Bone marrow (tissue), 2 donors: Measurements from ENCODE around the gene THAP7.

Source experiments
- DNase-seq, 2 donors: peaks; one replicate each; lab custom pipeline; 2025; lab: John Stamatoyannopoulos, UW

THAP7 gene

DNA sequence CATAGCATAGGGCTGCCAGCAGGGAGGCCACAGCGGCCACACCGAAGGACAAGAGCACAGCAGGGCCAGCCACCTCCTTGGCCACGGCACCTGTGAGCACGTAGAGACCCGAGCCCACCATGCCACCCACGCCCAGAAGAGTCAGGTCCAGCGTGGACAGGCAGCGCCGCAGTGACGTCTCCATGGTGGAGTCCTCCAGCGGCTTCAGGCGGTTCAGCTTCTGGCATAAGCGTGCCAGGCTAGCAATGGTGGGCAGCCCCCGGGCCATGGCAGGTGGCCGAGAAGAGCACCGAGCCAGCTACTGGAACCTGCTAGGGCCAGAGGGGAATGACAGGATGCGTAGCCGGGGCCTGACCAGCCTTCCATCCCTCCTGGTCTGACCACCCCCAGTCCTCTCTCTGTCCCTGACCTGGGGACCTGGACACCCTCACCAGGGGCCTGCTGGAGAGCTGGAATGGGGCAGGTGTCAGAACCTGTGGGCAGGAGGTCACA, 29.7 kb upstream of the THAP7 start:
- no peak for DNase-seq

DNA sequence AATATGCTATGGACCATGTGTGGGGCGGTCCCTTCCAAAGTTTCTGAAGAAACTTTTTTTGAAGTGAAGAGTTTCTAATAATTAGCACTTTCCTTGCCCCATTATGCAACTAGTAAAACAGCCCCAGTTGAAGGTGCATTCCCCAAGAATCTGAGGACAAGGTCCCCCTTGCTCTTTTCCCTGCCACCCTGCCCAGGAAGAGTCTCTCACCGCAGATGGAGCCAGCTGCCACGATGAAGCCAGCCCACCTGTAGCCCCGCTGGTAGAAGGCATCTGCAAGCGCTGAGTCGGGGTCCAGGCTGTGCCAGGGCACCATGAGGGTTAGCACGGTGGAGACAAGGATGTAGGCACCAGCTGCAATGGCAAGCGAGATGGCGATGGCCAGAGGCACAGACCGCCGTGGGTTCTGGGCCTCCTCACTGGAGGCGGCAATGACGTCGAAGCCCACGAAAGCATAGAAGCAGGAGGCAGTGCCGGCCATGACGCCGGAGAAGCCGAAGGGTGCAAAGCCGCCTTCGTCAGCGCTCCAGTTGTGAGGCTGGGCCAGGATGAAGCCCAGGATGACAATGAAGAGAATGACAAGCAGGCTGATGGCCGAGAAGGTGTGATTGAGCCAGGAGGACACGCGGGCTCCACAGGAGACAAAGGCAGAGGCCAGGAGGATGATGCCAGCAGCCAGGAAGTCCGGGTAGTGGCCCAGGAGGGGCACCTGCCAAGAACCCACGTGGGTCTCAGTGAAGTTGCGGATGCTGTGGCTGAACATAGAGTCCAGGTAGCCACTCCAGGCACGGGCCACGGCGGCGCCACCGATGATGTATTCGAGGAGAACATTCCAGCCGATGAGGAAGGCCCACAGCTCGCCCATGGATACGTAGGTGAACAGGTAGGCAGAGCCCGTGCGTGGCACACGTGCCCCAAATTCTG, 29.0 kb upstream of the THAP7 start:
- DNase-seq, result no peak

DNA sequence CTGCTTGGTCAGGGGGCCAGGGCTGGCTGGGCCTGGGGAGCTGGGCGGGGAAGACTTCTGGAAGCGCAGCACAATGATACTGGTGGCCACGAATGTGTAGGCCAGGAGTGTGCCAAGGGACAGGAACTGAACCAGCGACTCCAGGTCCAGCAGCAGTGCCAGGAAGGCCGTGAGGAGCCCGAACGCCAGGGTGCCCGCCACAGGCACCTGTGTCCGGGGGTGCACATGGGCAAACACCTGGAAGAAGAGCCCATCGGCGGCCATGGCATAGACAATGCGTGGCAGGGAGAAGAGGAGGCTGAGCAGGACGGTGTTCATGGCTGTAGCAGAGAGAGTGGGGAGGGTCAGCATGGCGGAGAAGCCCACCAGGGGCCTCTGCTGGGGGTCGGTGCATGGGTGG, 28.1 kb upstream of the THAP7 start:
- no peak for DNase-seq

- DNase-seq, result no peak
Measured at GRCh38 chr22:21029486-21030025, 27.6 kb upstream of the THAP7 start.

GRCh38 chr22:21028277-21029251, 26.6 kb upstream of the THAP7 start:
- no peak for DNase-seq

DNA sequence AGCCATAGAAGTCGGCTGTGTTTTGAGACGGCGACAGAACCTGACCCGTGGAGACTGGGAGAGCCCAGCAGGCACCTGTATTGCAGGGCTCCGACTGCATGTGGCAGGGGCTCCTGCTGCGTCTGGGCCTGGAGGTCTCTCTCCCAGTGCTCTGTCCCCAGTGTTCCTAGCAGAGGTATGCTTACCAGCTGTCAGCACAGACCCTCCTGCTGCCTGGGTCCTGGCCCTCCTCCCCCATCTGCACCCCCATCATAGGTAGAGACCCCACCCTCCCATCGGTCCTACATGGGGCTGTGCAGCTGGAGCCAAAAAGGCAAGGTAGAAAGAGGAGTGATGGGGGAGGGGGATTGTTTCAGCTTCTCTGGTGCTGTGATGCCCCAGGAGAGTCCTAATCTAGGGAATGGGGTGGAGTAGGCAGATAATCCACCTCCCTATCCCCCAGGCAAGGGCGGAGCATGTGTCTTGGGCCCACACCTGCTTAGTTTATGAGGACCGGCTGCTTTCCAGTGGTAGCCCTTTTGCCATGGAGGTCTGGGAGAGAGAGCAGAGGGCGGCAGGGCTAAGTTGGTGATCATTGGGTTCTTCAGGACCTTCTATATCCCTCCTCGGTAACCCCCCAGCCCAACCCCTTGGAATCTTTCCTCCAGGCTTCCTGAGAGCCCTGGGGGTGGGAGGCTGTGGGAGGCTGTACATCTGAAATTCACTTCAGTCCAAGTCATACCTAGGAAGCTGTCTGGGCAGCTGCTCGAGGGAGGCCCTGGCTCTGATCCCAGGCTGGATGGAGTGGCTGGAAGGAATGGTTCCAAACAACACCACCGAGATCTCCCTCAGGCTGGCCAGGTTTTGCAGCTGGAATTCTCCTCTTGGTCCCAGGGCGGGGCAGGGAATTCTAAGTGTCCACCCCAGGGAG, 25.1 kb upstream of the THAP7 start:
- DNase-seq, result no peak

- DNase-seq, result no peak
Measured at GRCh38 chr22:21025763-21026755, 24.1 kb upstream of the THAP7 start.

DNA sequence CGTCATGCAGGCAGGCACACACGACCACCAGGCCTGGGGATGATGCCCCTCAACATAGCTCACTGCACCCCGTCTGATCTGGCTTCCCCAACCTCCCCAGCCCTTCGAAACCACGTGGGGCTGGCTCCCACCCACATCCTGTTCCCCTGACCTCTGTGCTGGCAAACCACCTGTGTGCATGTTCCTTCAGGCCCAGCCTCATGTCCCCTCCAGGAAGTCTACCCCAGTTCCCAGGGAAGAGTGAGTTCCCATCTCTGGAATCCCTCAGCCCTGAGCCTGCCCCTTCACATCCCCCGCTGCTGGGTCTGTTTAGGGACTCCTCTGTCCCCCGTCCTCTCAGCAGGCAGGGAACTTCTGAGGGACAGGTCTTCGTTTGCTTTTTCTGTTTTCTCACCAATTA, 23.3 kb upstream of the THAP7 start:
- no peak for DNase-seq

- no peak for DNase-seq
Measured at GRCh38 chr22:21022955-21023614, 21.2 kb upstream of the THAP7 start.

DNA sequence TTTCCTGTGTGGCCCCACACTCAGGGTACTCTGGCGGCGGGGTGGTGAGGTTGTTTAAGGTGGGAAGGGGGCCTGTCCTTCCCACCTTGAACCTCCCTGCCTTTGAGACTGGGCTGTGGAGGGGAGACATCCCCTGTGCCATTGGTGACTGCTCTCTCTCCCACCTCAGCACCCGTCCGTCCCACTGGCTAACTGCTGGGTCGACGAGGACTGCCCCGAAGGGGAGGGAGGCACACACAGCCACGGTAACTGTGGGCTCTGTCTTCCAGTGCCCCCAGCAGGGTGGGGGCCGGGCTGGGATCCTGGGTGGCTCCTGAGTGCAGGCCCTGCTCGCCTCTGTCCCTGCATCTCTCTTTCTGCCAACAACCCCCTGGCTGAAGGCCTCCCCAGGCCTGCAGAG, 20.6 kb upstream of the THAP7 start:
- DNase-seq, result no peak

- no peak for DNase-seq
Measured at GRCh38 chr22:21020802-21021429, 19.0 kb upstream of the THAP7 start.

- no peak for DNase-seq
Measured at GRCh38 chr22:21018314-21018713, 16.4 kb upstream of the THAP7 start.

DNA sequence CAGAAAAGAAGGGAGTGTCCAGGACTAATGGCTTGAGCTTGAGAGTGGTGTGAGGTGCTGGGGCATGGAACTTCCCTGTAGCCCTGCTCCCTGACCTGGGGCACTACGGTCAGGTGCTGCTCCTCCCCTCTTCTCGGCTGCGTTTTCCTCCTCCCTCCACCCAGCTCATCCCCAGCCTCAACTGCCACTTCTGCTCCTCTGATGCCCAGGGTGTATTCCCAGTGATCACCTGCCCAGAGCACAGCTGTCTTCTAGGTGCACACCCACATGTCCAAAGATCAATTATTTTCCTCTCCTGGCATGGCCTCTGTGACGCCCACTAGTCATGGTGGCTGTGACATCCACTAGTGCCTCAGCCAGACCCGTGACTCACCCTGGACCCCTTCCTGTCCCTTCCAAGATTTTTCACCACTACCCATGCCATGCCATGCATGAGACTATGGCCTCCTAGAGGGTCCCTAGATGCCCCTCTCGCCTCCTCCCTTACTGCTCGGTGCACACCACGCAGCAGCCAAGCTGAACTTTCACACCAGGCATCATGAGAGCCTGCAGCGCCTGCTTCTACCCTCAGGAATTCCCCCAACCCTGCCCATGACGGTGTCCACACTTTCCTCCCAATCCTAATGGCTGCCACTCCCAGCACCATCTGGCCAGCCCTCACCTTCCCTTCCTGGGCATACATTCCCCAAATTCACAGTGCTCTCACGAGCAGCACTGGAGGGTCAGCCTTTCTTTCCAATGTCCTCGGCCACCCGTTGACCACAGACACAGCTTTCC, 14.9 kb upstream of the THAP7 start:
- DNase-seq, result no peak

GRCh38 chr22:21015466-21016006, 13.6 kb upstream of the THAP7 start:
- no peak for DNase-seq

DNA sequence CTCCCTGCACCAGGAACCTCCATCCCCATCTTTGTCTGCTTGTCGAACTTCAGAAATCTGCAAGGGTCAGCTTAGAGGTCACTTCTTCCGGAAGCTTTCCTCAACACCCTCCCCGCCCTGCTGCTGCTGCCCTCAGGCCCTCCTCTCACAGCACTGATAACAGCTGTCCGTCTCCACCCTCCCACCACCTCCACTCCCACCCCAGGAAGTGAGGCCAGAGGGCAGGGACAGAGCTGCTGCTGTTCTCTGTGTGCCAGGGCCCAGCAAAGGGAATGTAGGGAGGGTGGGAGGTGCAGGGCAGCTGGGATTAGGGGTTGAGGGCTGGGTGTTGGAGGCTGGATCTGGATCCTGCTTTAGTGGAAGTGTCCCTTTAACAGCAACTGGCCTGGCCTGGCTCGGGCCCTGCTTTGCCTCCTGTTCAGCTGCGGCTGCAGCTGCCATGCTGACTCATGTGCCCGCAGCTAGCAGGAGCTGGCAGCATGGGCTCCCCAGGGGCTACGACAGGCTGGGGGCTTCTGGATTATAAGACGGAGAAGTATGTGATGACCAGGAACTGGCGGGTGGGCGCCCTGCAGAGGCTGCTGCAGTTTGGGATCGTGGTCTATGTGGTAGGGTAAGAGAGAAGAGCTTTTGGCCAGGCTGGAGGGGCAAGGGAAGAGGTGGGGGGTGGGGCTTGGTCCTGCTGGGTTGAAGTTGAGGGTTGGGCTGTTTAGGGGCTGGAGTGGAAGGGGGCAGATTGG, 13.0 kb upstream of the THAP7 start, which contains the start of gene P2RX6:
Gene P2RX6, plus strand, starts transcription at position 440 of the 740 bp plus-strand sequence. Its CDS starts 10 bp downstream, at position 450.
- no peak for DNase-seq

DNA sequence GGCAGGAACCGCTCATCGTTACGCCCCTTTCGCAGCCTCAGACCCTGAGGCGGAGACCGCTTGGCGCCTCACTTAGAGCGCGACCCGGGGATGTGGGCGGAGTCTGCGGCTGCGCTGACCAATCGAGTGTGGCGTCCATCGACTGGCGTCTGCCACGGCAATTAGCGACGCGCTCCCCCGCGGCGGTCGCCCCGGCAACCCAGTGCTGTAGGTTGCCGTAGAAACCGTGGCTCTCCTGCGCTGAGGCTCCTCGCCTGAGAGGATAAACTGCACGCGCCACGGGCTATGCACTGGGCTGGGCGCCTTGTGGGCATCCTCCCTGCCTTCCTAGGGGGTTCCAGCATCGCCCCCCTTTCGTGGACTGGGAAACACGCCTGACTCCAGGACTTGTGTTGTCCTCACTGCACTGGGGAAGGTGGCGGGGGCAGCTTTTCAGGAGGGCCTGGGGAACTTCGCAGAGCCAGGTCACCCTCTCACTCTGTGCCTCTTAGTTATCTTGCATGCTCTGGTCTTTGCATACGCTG, 12.3 kb upstream of the THAP7 start:
- peak; percentile 30 to 38 for DNase-seq
